Measurements from ENCODE around the gene RRP1.

DNA sequence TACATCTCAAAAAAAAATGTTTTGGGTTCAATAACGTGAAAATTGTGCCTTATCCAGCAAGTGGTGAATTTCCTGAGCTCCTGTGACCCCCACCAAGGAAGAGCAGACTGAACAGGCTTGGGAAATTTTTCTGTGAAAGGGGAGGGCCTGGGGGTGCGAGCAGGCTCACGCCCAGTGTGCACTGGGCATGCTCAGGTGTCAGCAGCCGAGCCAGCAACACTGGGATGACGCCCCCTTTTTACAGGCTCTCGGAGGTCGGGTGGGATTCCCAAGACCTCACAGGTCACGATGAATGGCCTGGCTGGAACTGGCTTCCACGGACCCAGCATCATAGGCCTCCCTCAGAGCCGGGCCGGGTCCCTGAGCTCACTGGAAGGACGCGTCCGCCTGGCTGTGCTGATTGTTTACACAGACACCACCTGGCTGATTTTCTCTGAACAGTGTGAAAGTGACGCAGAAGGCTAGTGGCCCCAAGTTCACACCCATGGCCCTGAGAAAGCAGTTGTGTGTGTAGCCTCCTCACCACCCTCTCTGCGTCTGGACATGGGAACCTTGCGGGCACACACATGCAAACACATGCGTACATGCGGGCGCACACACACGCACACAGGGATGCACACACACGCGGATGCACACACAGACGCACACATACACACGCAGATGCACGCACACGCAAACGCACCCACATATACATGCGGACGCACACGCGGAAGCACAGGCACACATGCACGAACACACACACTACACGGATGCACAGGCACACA lies 22.5 kb upstream of the RRP1 start:
- TF ChIP-seq, protein P1, sequence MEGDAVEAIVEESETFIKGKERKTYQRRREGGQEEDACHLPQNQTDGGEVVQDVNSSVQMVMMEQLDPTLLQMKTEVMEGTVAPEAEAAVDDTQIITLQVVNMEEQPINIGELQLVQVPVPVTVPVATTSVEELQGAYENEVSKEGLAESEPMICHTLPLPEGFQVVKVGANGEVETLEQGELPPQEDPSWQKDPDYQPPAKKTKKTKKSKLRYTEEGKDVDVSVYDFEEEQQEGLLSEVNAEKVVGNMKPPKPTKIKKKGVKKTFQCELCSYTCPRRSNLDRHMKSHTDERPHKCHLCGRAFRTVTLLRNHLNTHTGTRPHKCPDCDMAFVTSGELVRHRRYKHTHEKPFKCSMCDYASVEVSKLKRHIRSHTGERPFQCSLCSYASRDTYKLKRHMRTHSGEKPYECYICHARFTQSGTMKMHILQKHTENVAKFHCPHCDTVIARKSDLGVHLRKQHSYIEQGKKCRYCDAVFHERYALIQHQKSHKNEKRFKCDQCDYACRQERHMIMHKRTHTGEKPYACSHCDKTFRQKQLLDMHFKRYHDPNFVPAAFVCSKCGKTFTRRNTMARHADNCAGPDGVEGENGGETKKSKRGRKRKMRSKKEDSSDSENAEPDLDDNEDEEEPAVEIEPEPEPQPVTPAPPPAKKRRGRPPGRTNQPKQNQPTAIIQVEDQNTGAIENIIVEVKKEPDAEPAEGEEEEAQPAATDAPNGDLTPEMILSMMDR (conservative IDR thresholded peaks at IDR 0.05), result no peak
- TF ChIP-seq ZFX (IDR thresholded peaks at IDR 0.05), result no peak

All from C4-2B (cell line).